SW480 (cell line): ENCODE data around the gene DGKE.

Source experiments
- DNase-seq: peaks from one replicate; pipeline ENCODE4 v3.0.0-alpha.2; 2016; ENCODE audit warnings: low spot score

DGKE gene

GRCh38 chr17:56849131-56849530 is 15.2 kb downstream of the DGKE start:
- DNase-seq, result no peak

GRCh38 chr17:56850591-56850990 is 16.6 kb downstream of the DGKE start:
- no peak for DNase-seq

- DNase-seq, result no peak
These were observed 17.1 kb downstream of the DGKE start for GRCh38 chr17:56851008-56851407.

GRCh38 chr17:56861899-56862298 is 27.9 kb downstream of the DGKE start:
- DNase-seq, result no peak

- no peak for DNase-seq
These were observed 30.0 kb downstream of the DGKE start for GRCh38 chr17:56863974-56864373.

GRCh38 chr17:56866076-56866475 is 32.1 kb downstream of the DGKE start:
- DNase-seq, result no peak

GRCh38 chr17:56866496-56866895 is 32.5 kb downstream of the DGKE start:
- no peak for DNase-seq

GRCh38 chr17:56867948-56868376 is 34.0 kb downstream of the DGKE start:
- no peak for DNase-seq

- no peak for DNase-seq
These were observed 34.8 kb downstream of the DGKE start for GRCh38 chr17:56868716-56869115.

GRCh38 chr17:56870081-56870651 is 36.2 kb downstream of the DGKE start:
- no peak for DNase-seq

GRCh38 chr17:56876766-56877179 is 42.8 kb downstream of the DGKE start:
- no peak for DNase-seq

GRCh38 chr17:56879280-56879679 is 45.3 kb downstream of the DGKE start:
- DNase-seq, result no peak

- no peak for DNase-seq
These were observed 46.2 kb downstream of the DGKE start for GRCh38 chr17:56880133-56880532.

GRCh38 chr17:56880571-56880970 is 46.6 kb downstream of the DGKE start:
- DNase-seq, result no peak

GRCh38 chr17:56881685-56882295 is 47.8 kb downstream of the DGKE start:
- DNase-seq, result no peak

- DNase-seq, result no peak
These were observed 49.7 kb downstream of the DGKE start for GRCh38 chr17:56883616-56884015.

- no peak for DNase-seq
These were observed 50.7 kb downstream of the DGKE start for GRCh38 chr17:56884483-56885311.

- DNase-seq, result no peak
These were observed 51.3 kb downstream of the DGKE start for GRCh38 chr17:56885312-56885657.

- no peak for DNase-seq
These were observed 52.4 kb downstream of the DGKE start for GRCh38 chr17:56886288-56886731.

- no peak for DNase-seq
These were observed 53.2 kb downstream of the DGKE start for GRCh38 chr17:56887105-56887504.

GRCh38 chr17:56887552-56888467 is 53.9 kb downstream of the DGKE start:
- DNase-seq, result peak; percentile 57

- no peak for DNase-seq
These were observed 56.4 kb downstream of the DGKE start for GRCh38 chr17:56890390-56890789.
